Stimulated activated CD8-positive, alpha-beta memory T cell treated with anti-CD3 and anti-CD28 coated beads, Interleukin-15, amount 100 ng/mL, for 24 hours (primary cell): Measurements from ENCODE around the gene PACSIN1.

Source experiments
- DNase-seq: peaks from one replicate; pipeline ENCODE4 v3.0.0-alpha.2; 2020; ENCODE audit warnings: low read depth

The PACSIN1 gene

DNA sequence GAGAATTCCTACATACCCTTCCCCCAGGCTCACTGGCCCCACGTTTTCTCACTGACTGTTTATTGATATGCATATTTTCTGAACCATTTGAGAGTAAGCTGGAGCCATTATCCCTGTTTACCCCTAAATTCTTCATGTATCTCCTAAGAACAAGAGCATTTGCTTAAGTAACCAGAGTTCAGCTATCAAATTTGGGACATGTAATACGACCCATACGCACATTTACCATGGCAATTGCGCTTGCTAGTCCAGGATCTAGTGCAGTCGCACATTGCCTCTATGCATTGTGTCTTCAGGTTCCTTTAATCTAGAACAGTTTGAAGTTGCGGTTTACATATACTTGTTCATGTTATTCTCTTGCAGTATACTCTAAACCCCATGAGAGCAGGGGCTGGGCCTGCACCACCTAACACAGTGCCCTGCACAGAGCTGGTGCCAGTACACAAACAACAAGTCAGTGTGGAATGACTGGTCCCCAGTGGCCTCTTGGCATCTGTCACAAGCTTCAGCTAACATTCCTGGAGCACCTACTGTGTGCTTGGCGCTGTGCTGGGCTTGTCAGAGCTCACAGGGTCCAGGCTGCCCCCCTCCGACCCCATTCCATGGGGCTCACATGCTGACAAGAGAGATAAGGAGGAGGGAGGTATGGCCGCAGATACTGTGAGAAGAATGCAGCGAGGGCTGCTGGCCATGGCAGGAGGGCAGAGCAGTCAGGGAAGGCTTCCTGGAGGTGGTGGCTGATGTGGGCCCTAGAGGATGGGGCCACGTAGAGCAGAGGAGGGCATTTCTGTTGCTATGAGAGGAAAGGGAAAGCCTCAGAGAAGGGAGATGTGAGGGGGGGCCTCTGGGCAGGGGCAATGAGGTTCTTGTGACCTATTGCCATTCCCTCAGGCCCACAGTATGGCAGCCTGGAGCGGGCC is 62.1 kb downstream of the PACSIN1 start:
- no peak for DNase-seq

DNA sequence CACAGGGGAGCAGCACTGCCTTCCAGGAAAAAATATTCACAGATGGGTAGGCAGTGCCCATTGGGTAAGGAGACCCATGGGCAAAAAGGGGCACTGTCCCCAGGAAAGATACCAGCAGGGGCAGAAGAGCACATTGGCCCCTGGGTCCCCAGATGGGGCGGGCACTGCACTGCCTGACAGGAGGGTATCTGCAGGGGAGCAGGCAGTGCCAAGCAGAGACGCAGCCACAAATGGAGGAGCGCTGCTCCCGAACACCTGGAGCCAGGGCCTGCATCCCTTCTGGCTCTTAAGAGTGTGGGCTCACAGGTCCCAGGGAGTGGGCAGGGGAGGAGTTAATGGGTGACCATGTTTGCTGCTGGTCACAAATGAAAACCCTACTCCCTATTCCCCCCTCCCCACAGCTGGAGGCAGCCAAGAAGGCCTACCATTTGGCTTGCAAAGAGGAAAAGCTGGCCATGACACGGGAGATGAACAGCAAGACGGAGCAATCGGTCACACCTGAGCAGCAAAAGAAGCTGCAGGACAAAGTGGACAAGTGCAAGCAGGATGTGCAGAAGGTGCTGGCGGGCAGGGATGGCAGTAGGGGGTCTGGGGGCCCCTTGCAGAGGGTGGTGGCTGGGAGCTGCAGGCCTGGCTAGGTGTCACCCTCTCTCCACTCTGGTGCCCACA is 63.3 kb downstream of the PACSIN1 start:
- DNase-seq: no peak

GRCh38 chr6:34529665-34530327 is 63.9 kb downstream of the PACSIN1 start:
- DNase-seq: no peak

GRCh38 chr6:34530753-34531365 is 65.0 kb downstream of the PACSIN1 start:
- no peak for DNase-seq

DNA sequence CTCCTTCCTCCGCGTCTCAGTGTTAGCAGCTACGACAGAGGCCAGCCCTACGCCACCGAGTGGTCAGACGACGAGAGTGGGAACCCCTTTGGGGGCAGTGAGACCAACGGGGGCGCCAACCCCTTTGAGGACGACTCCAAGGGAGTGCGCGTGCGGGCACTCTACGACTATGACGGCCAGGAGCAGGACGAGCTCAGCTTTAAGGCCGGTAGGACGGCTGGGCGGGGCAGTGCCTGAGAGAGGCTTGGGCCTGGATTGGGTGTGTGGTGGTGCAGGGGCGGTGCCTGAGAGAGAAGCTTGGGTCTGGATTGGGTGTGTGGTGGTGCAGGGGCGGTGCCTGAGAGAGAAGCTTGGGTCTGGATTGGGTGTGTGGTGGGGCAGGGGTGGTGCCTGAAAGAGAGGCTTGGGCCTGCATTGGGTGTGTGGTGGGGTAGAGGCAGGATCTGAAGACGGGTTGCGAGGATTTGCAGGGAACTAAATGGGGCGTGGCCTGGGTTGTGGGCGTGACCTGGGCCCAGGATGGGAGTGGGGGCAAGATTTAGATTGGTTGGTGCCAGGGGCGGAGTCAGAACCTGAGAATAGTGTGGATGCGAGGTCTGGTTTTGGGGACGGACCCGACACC is 65.8 kb downstream of the PACSIN1 start:
- DNase-seq: no peak

DNA sequence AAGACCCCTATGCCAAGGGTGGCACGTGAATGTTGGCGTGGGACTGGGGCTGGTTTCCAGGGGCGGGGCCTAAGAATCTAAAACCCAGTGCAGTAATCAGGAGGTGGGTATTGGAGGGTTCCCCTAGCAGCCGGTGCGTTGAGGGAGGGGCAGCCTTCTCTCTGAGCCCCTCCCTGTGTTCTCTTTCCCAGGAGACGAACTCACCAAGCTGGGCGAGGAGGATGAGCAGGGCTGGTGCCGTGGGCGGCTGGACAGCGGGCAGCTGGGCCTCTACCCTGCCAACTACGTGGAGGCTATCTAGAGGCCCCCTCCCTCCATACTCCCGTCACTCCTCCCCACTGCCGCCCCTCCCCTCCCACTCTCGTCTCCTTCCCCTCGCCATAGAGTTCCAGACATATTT is 66.4 kb downstream of the PACSIN1 start:
- DNase-seq: no peak

DNA sequence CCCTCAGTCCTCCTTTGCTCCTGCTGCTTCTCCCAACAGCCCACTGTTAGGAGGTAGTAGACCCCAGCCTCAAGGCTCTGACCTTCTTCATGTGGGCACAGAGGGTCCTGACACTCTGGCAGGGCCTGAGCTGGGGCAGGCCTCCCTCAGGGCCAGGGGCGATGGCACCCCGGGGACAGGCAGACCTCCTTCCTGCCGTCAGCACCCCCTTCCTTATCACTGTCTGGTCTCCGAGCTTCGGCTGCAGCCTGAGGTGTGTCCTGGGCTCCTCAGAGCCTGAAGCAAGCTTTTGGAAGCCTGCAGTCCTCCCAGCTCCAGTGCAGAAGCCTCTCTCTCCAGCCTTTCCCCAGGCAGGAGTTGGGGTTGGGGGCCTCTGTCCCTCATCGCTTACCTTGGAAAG is 68.3 kb downstream of the PACSIN1 start:
- DNase-seq: no peak

- DNase-seq: no peak
Observed at GRCh38 chr6:34534656-34535055, 68.8 kb downstream of the PACSIN1 start.

DNA sequence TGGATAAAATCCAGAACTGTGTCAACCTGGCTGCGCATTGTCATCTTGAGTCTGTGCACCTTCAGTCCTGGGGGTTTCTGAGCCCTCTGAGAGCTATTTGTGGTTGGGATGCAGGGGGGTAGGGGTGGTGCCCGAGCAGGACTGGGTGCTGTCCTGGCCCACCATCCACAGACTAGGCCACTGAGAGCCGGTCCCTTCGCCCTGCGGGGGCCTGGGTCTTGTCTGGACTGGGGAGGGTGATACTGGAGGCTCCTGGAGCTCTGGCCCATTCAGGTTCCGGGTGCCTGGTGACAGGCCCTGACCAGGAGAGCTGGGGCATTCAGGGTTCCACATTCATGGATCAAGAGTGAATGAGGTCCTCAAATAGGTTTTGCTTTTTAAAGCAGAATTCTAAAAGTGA is 69.3 kb downstream of the PACSIN1 start:
- DNase-seq: no peak

GRCh38 chr6:34535646-34536045 is 69.8 kb downstream of the PACSIN1 start:
- no peak for DNase-seq

GRCh38 chr6:34536251-34536958 is 70.5 kb downstream of the PACSIN1 start:
- no peak for DNase-seq

GRCh38 chr6:34536959-34537848 is 71.3 kb downstream of the PACSIN1 start:
- DNase-seq: no peak

- no peak for DNase-seq
Observed at GRCh38 chr6:34537922-34538550, 72.2 kb downstream of the PACSIN1 start.

- no peak for DNase-seq
Observed at GRCh38 chr6:34538581-34538980, 72.7 kb downstream of the PACSIN1 start.

- DNase-seq: no peak
Observed at GRCh38 chr6:34539181-34539580, 73.3 kb downstream of the PACSIN1 start.

DNA sequence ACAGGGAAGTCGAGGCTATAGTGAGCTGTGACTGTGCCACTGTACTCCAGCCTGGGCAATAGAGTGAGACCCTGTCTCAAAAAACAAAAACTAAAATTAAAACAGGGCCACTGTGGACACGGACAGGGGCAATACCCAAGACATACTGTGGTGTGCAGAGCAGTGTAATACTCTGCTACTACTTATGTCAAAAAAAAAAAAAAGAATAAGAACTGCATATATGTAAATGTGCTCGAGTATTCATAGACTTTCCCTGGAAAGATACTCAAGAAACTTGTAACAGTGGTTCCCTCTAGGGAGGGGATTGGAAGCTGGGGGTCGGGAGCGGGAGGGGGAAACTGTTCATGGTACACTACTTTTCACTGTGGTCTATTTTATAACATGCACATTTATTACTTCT is 74.3 kb downstream of the PACSIN1 start:
- DNase-seq: no peak

GRCh38 chr6:34540841-34541240 is 75.0 kb downstream of the PACSIN1 start:
- no peak for DNase-seq

- DNase-seq: no peak
Observed at GRCh38 chr6:34543421-34543820, 77.5 kb downstream of the PACSIN1 start.

DNA sequence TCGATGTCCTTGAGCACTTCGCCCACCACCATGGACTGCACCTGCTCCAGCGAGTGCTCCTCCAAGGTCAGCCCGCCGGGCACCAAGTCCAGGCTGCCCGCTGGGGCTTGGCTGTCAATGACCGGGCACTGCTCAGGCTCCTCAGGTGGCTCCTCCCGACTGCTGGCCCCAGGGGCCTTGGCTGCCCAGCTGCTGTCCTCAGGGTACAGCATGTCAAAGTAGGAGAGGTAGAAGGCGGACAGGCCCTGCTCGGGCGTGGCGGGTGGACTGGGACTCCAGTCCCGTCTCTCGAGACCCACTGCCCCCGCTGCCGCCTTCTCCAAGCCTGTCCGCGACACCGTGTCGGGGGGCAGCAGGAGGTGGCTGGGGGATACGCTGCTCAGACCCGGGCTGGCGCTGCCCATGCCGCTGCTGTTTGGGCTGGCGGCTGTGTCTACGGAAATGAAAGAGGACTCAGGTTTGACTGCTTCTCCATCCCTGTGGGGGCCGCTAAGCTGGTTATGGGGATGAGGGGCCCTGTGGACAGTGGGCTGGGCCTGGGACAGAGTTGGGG is 78.3 kb downstream of the PACSIN1 start:
- DNase-seq: no peak
